NCI-H187 (cell line): ENCODE data around the gene CYP26B1.
A peak's percentile ranks its signal among the peaks of the same experiment; 100 is the strongest.
"Not testable (repeated sequence)": the region's sequence is repeated elsewhere in the genome, so short reads cannot be mapped to it uniquely, and the experiment has no call there.

Source experiments
- DNase-seq, 2 experiments: peaks; one replicate each; lab custom pipeline; 2025; lab: John Stamatoyannopoulos, UW

CYP26B1 gene

DNA sequence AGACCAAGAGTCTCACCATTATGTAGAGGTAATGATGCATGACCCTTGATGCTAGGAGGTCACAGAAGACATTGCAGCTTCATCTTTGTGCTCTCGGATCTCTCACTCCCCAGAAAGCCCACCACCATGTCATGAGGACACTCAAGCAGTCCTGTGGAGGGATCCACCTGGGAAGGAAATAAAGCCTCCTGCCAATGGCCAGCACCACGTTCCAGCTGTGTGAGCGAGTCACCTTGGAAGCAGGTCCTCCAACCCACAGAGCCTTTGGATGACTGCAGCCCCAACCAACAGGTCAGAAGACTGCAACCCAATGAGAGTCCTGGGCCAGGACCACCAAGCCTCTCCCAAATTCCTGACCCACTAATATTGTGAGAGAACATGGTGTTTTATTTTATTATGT, 38.4 kb downstream of the CYP26B1 start:
- no peak for DNase-seq

DNA sequence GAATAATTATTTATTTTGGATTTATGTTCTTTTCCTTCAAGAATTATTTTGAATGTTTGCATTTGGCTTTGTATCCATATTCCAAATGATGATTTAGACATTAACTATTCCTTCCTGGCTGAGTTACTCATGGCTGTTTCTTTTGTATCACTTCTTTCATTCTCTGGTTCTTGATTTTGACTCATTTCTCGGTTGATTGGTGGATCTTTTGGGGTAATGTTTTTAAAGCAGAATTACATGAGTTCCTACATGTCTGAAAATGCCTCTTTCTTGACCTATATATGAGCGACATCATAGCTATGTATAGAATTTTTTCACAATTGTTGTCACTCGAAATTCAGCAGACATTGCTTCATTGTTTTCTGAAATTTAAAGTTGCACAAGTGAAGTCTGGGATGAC, 39.5 kb downstream of the CYP26B1 start:
- DNase-seq, result no peak

DNA sequence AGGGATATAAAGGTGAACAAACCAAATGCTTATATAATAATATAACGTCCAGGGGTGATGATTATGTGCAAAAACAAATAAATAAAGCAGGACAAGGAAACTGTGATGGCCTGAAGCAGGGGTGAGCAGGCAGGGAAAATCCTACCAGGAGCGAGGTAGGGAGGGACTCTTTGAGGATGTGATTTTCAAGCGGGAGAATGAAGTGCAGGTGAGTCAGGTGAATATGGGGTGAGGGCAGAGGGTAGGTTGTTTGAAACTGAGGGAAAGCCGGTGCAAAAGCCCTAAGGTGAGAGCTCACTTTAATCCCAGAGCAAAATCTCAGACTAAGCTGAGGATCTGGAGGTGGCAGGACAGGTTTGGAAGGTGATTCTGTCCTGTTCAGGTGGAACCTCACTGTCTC, 40.7 kb downstream of the CYP26B1 start:
- DNase-seq, result no peak

DNA sequence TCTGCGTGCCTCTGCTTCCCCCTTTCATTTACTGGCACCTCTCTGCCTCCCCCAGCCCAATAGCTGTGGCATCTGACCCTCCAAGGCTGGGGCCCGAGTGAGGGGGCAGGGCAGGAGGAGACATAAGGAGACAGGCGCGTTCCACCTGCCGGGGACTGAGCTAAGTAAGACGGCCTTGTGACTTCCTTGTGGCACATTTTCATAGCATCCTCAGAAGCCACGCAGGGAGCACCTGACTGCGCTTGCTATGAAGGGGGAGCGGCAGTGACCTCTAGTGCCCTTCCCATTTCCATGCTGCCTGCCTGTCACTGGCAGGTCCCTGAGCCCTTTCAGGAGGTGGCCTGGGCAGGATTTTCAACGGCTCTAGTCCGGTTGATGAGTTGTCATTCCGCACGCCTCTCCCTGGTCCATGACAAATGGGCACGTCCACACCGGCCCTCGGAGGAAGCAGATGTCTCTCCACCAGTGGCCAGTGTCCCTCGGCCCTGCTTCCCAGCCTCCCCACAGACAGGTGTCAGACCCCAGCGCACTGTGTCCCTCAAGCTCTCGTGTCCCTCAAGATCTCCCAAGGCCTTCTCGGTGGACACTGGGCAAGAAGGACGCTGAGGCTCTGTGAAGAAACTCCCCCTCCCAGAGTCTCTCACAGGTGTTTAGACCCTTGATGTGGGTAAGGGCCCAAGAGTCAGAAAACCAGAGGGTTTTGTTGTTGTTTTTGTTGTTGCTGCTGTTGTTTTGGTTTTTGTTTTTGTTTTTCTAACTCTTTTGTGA, 42.7 kb downstream of the CYP26B1 start:
- no peak for DNase-seq

DNA sequence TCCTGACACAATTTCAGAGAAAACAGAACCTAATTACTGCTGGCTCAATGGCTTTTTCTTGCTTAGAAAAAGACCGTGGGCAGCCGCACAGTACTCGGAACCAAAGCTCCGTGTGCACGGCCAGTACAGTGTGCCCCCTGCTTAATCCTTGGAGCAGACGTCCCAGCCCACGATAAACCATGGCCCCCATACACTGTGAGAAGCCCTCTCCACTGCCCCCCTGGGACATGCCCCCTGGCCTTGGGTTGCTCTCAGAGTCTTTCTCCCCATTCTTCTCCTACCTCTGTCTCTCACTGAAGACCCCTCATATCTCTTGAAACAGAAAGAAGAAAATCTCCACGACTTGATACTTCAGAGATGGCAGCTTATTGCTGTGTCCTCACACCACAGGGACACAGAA, 44.0 kb downstream of the CYP26B1 start:
- DNase-seq, result no peak

DNA sequence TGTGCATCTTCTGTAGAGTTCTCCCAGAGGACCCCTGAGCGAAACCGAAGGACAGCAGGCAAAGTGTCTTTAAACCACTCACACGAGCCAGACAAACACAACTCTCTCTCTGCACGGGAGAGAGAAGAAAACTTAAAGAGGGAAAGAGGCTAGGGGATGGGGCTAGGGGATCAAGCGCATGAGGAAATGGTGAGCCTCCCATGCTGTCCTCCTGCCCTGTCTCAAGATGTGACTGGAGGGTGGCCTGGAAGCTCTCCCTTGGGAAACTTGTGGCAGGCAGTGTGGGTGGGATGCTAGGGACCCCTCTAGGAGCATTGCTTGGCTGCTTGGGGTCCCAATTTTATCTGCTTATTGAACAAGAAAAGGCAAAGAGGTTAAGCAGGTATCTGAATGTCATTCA, 44.5 kb downstream of the CYP26B1 start:
- no peak for DNase-seq

DNA sequence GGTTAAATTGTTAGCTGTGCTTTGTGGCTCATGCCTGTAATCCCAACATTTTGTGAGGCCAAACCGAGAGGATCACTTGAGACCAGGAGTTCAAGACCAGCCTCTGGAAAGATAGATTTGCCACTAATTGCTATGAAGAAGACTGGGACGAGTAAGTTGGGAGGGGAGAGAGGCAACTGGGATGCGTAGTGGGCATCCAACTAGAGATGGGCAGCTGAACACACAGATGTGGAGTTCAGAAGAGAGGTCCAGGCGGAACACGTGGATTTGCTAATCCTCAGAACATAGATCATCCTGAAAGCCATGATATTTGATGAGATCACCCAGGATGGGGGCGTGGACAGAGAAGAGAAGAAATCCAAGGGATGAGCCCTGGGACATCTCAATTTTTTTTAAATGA, 48.7 kb downstream of the CYP26B1 start:
- DNase-seq, result no peak

DNA sequence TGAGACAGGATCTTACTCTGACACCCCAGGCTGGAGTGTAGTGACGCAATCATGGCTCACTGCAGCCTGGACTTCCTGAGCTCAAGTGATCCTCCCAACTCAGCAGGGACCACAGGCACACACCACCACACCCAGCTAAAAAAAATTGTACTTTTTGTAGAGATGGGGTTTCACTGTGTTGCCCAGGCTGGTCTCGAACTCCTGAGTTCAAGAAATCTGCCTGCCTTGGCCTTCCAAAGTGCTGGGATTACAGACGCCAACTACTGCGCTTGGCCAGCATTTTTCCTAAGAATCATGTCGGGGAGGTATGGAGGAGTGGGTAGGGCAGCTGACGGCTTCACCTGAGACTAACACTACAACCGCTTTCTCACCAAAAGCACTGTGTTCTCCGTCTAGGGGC, 50.4 kb downstream of the CYP26B1 start:
- DNase-seq, result no peak

DNA sequence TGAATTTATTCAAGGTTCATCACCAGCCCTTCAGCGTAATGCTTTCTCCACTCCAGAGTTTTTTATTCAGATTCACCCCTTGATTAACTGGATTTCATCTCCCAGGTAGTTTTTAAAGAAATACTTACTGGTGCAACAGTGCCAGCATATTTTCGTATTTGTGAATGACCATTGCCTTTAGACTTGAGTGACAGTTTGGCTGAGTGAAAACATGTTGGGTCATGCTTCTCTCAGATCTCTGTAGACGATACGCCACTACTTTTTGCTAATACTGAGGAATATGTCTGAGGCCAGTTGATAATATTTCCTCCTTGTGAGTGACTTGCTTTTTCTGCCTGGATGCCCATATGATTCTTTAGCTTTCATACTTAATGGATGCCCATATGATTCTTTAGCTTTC, 51.5 kb downstream of the CYP26B1 start:
- DNase-seq, result no peak

DNA sequence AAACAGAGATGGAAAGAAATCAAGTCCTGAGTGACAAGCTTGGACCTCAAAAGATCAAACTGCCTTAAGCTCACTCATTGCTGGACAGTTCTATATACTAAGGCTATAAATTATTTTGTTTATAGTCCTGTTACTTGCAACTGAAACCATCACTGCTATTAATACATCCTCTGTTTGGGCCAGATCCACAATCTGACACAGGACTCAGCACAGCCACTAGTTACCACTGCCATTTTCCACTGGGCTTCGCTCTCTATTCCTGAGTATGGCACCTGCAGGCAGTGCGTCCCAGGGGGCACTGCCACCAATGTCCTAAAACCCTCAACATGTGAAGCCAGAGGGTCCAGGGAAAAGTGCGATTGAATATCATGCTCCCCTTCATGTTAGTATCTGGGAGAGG, 52.3 kb downstream of the CYP26B1 start:
- DNase-seq, result peak in 1 of 2 experiments; percentile 27

DNA sequence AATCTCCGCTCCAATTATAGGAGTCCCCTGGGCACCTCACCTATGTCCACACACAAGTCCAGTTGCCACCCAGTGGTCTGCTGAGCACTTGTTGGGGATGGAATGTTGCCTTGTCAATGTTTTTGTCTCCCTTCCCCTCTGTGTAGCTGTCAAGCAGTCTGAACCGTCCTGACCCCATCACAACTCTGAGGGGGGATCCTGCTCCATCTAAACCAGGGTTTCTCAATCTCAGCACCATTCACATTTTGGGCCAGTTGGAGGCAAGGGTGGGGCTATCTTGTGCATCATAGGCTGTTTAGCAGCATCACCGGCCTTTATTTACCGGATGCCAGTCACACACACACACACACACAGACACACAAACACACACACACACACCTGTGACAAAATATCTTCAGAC, 53.0 kb downstream of the CYP26B1 start:
- DNase-seq, result peak in 1 of 2 experiments; percentile 33

DNA sequence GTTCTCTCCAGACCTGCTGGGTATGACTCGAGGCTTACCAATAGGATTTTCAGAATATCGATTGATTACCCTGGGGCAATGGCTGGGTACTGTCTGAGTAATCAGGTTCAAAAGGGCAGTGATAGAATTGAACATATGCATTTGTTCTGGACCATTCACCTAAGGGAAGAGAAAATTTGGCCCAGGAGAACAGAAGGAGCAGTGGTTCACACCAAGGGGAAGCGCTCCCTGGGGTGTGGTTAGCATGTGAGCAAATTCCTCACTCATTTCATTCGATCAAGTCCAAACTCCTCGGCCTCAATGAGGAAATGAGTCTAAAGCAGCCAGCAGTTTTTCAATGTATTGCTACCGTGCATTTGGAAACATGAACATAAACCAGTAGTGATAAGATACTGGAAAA, 55.6 kb downstream of the CYP26B1 start:
- DNase-seq, result no peak

DNA sequence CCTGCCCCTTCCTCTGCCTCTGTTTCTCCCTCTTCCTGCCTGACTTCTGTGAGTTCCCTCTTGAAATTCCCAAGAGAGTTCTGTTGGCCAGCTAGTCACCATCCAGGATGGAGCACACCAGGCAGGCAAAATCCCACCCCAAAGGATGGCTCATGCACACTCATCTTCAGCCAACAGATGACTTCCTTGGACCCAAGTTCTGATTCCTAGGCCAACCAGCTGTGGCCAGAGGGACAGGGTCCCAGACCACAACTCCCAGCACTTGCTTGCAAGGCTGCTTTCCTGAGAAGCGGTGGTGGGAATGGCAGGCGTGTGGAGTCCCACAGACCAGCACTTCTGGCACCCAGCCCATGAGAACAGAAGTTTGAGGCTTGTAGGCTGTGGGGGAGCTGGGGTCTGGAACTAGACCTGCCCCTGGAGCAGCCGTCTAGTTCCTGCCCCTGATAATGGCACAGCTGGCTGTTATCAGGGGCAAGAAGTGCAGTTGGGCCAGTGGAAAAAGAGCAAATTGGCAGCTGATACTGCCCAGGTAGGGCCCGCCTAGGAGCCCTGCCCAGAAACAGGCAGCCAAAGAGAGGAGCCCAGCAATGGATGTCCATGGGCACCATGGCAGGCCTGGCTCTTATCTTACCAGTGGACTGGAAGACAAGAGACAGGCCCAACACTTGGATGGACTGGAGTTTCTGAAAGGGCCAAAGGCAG, 56.7 kb downstream of the CYP26B1 start:
- no peak for DNase-seq

DNA sequence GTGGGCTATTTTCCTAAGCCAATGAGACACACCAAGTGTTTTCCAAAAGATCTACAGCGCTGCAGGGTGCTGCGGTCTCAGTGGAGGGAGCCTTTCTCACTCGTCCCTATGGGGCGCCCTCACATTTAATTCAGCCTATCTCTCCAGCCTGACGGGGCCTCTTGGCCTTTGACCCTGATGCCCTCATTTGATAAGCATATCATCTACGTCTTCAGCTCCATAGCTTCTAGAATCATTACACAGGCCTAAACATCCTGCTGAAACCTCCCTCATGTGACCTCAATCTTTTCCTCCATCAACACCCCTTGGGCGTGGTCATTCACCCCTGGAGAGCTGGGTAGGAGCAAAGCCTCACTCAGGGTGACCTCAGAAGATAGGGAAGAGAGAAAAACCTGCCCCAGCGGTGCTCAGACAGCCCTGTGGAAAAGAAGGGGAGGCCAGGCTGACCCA, 57.4 kb downstream of the CYP26B1 start:
- DNase-seq, result no peak

DNA sequence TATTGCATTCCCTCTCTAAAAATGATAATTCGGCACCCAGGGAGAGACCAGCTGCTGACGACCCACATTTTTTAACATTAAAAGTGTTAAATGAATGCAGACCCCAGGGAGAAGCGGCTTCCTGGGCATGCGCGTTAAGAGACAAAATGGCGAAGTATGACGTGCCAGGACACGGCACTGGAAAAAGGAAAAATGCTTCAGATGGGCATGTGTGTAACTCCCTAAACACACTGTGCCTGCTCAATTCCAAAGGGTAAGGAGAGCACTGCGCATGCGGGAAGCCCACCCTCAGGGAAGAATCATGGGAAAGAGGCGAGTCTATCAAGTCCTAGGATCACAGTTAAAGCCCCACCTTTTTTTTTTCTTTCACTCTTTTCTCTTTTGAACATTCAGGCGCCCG, 58.1 kb downstream of the CYP26B1 start:
- no peak for DNase-seq

DNA sequence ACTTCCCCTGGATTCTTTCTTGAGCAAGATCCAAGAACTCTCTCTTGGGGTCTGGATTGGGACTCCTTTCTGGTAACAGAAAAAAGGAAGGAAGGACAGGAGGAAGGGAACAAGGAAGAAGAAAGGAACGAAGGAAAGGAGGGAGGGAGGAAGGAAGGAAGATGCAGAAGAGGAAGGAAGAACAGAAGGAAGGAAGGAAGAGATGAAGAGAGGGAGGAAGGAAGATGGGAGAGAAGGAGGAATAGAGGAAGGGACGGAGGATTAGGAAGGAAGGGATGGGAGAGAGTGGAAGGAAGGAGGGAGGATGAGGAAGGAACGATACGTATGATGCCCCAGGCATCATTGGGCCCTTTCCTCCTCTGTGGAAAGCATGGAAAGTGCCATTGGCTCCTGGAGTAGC, 58.6 kb downstream of the CYP26B1 start:
- no peak for DNase-seq

DNA sequence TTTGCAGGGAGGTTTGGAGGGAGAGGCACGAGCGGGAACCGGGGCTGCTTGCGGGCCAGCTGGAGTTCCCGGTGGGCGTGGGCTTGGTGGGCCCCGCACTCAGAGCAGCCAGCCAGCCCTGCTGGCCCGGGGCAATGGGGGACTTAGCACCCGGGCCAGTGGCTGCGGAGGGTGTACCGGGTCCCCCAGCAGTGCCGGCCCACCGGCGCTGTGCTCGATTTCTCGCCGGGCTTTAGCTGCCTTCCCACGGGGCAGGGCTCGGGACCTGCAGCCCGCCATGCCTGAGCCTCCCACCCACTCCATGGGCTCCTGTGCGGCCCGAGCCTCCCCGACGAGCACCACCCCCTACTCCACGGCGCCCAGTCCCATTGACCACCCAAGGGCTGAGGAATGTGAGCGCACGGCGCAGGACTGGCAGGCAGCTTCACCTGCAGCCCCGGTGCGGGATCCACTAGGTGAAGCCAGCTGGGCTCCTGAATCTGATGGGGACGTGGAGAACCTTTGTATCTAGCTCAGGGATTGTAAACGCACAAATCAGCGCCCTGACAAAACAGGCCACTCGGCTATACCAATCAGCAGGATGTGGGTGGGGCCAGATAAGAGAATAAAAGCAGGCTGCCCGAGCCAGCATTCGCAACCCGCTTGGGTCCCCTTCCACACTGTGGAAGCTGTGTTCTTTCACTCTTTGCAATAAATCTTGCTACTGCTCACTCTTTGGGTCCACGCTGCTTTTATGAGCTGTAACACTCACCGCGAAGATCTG, 60.6 kb downstream of the CYP26B1 start:
- not testable (repeated sequence) for DNase-seq

DNA sequence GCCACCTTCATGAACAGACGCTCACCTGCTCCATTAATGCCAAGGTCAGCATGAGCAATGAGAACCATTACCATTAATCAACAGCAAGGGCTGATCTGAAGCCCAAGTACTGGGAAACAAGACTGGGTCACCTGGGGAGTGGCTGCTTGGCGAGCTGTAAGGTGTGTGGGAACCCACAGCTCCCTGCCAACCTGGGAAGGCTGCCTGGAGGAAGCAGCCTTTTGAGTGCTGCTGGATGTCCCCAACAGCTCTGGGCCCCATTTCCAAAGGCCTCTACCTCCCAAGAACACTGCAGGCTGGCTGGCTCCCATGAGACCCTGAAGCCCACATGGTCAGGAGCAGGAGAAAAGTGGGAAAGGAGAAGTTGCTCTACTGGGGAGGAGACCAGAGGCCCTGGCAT, 62.1 kb downstream of the CYP26B1 start:
- no peak for DNase-seq

DNA sequence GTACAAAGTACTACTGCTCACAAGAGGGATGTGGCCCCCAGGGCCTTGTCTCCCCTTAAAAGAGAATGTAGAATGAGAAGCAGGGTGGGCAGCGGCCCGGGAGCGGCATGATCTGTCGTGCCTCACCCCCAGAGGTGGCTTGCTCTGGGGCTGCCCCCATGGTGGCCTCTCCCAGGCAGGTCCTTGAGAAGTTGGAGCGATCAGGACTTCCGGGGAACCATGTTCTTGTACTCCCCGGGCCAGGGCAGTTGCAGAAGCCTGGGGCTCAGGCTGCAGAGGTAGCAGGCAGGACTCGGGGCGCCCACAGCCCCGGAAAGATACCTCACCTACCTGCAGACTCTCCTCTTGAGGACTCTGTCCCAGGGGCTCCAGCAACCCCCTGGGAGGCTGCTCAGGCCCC, 62.6 kb downstream of the CYP26B1 start:
- DNase-seq, result no peak

DNA sequence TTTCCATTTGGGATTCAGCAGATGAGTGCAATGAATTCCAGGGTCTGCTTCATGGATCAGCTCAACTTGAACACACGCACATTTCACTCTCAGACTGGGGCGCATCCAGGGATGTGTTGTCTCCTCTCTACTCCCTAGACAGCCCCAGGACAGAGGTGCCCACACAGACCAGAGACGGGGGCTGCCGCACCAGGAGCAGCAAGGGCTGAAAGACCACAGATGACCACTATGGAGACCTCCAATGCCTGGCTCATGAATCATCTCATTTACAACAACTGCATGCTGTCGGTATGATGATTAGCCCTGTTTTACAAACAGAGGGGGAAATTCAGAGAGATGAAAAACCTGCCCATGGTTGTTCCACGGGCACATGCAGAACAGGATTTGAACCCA, 63.1 kb downstream of the CYP26B1 start:
- no peak for DNase-seq

DNA sequence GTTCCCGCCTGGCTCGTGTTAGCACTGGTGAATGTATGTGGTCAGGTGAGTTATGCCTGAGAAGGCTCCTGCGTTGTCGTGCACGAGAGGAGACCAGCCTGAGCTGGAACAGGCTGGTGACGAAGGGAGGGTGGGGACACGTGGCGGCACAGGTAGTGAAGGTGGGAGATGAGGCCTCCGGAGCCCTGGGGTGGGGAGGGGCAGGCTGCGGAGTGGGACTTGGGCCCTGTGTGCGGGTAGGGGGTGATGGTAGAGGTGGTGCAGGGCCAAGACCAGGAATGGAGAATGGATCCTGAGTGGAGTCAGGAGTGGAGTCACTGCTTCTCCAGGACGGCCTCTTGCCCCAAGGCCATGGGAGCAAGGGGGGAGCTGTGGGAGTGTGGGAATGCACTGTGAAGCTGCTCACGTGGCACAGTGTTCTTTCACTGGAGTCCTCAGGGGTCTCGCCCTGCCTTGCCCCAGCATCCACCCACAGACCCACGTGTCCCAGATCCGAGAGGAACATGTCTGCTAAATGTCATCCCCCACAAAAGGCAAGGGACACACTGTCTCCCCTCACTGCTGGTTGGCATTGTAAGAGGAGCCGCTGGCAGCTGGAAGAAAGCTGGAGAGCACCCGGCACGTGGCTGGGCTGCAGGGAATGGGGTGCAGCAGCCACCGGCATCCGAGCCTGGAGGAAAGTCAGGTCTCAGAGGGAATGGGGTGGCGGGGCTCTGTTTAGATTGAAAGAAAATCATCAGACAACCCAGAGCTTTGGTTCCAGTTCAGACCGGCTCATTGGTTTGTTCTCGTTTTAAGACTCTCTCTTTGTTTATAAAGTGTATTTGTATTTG, 63.7 kb downstream of the CYP26B1 start:
- no peak for DNase-seq

DNA sequence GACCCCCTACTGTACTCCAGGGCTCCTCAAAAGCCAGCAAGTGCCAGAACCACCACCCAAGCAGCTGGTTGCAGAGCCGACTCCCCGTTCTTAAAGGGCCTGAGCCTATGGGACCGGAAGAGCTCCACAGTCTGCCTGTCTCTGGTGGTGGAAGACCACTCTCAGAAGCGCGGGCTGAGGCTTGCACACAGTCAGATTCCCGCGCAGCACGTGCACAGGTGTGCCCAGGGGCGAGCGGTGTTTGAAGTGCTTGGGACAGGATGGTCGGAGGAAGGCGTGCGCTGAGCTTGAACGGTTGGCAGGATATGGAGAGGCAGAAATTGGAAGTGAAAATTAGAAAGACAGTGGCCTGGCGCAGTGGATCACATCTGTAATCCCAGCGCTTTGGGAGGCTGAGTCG, 64.8 kb downstream of the CYP26B1 start:
- no peak for DNase-seq
